Vagina (tissue), 2 donors: ENCODE measurements around the gene SLC25A25. TPM values are rescaled to one million over a fixed set of nuclear protein-coding genes. Genes with fewer than 3 reads are reported as not detected.
A peak's percentile ranks its signal among the peaks of the same experiment; 100 is the strongest.
"Not testable (repeated sequence)": the region's sequence is repeated elsewhere in the genome, so short reads cannot be mapped to it uniquely, and the experiment has no call there.

Experiments used
- DNase-seq, 2 donors: peaks; one replicate each; pipeline ENCODE4 v3.0.0-alpha.2; 2017; ENCODE audit errors: extremely low spot score in 2 of 2
- H3K27ac ChIP-seq: fragments of 200-600 bp; sonication (generic); one replicate; pipeline ENCODE4 v1.5.1; 2019
- H3K27me3 ChIP-seq: fragments of 200-600 bp; sonication (generic); one replicate; pipeline ENCODE4 v1.5.1; 2019
- H3K36me3 ChIP-seq, 2 donors: fragments of 200-600 bp; sonication (generic); one replicate each; pipeline ENCODE4 v1.5.1; 2017 to 2019
- H3K4me1 ChIP-seq: fragments of 200-600 bp; sonication (generic); one replicate; pipeline ENCODE4 v1.5.1; 2019
- H3K4me3 ChIP-seq, 2 donors: fragments of 200-600 bp; sonication (generic); 1 replicate in 1 of 2; 2 replicates in 1 of 2; pipeline ENCODE4 v1.5.1; 2016 to 2019
- H3K9me3 ChIP-seq: fragments of 200-600 bp; sonication (generic); one replicate; pipeline ENCODE4 v1.5.1; 2019
- CTCF ChIP-seq, 3 experiments: fragments of 450-650 bp in 2 of 3; fragments of 200-600 bp in 1 of 3; sonication (generic) in 1 of 3; IDR thresholded peaks; one replicate each; pipeline ENCODE4 v1.5.1; 2017 to 2019; ENCODE audit warnings: antibody characterized with exemption in 3 of 3, mild to moderate bottlenecking in 2 of 3, moderate library complexity in 2 of 3
- POLR2A ChIP-seq, 2 donors: fragments of 450-650 bp; IDR thresholded peaks; one replicate each; pipeline ENCODE4 v1.6.1; 2017; ENCODE audit warnings: antibody characterized with exemption in 2 of 2, mild to moderate bottlenecking in 2 of 2, moderate library complexity in 2 of 2
- POLR2AphosphoS5 ChIP-seq, 2 donors: sonication (generic); formaldehyde crosslinking; IDR thresholded peaks; one replicate each; pipeline ENCODE4 v1.9.0; 2017; ENCODE audit warnings: antibody characterized with exemption in 2 of 2, mild to moderate bottlenecking in 2 of 2, low read depth in 1 of 2; ENCODE audit not compliant: insufficient read depth in 1 of 2
- intact Hi-C: fragments of 100-400 bp; cut with DNase I; formaldehyde crosslinking; loops from one replicate; pipeline ENCODE4 v1.15.1; 2023
- total RNA-seq: library from RNA; depleted of rRNA; stranded (reverse); fragments of >200 nt; gene quantifications from one replicate; pipeline ENCODE4 v1.2.3, GENCODE V29; 2016

The SLC25A25 gene
- total RNA-seq, 1 donor from 2014 or later, result 44.4 TPM

GRCh38 chr9:128128836-128129590 is 61.0 kb downstream of the SLC25A25 start:
- intact Hi-C loops, result no loop called here
- H3K9me3 ChIP-seq, result no peaks in the 10 kb centered on the region

GRCh38 chr9:128129976-128130590 is 62.1 kb downstream of the SLC25A25 start:
- H3K27ac ChIP-seq, H3K36me3 ChIP-seq, DNase-seq, H3K27me3 ChIP-seq, H3K4me3 ChIP-seq, H3K9me3 ChIP-seq: not testable (repeated sequence)
- peak in 1 of 3 experiments; percentile 22 for TF ChIP-seq CTCF (IDR thresholded peaks at IDR 0.05)
- intact Hi-C loops, result loop anchor here (2.0 kb wide), 1 partner anchor 33 kb away; no protein-coding TSS in a partner anchor
- peaks cover 29% of the 10 kb centered on the region for H3K4me1 ChIP-seq

More at GRCh38 chr9:128128836-128129590, 61.0 kb downstream of the SLC25A25 start:
- Histone ChIP-seq H3K4me3 (peak overlapping the region; percentile 79 to 93), H3K4me1 (peaks cover 36% of the 10 kb centered on the region), H3K36me3 (peaks cover 0 to 6% of the 10 kb centered on the region in 2 donors), H3K27me3 (no peaks in the 10 kb centered on the region), H3K27ac (peak overlapping the region; percentile 78)
- no peak for DNase-seq
- TF ChIP-seq CTCF (IDR thresholded peaks at IDR 0.05) (no peak), POLR2AphosphoS5 (IDR thresholded peaks at IDR 0.05; ENCODE audit: insufficient read depth in 1 of 2, low read depth in 1 of 2) (no peak), POLR2A (IDR thresholded peaks at IDR 0.05) (no peak)

- not testable (repeated sequence) for H3K27ac ChIP-seq, H3K4me3 ChIP-seq, H3K36me3 ChIP-seq, DNase-seq, H3K9me3 ChIP-seq, H3K27me3 ChIP-seq
- intact Hi-C loops, result loop anchor here (2.0 kb wide), 1 partner anchor 32 kb away; no protein-coding TSS in a partner anchor
- peaks cover 24% of the 10 kb centered on the region for H3K4me1 ChIP-seq
These were observed 62.6 kb downstream of the SLC25A25 start for GRCh38 chr9:128130651-128131050.

GRCh38 chr9:128131346-128131745 is 63.3 kb downstream of the SLC25A25 start:
- not testable (repeated sequence) for H3K27ac ChIP-seq, H3K4me3 ChIP-seq, H3K36me3 ChIP-seq, H3K27me3 ChIP-seq, H3K9me3 ChIP-seq, DNase-seq
- intact Hi-C loops, result loop anchor here (2.0 kb wide), 1 partner anchor 31 kb away; no protein-coding TSS in a partner anchor
- peaks cover 17% of the 10 kb centered on the region for H3K4me1 ChIP-seq

GRCh38 chr9:128132139-128132538 is 64.1 kb downstream of the SLC25A25 start:
- DNase-seq, H3K4me3 ChIP-seq, intact Hi-C loops, H3K9me3 ChIP-seq, H3K36me3 ChIP-seq, H3K27me3 ChIP-seq, H3K27ac ChIP-seq: not testable (repeated sequence)
- peaks cover 10% of the 10 kb centered on the region for H3K4me1 ChIP-seq

GRCh38 chr9:128135561-128135960 is 67.5 kb downstream of the SLC25A25 start:
- H3K36me3 ChIP-seq, H3K4me1 ChIP-seq, DNase-seq, H3K27ac ChIP-seq, H3K9me3 ChIP-seq, H3K4me3 ChIP-seq, intact Hi-C loops, H3K27me3 ChIP-seq: not testable (repeated sequence)
